GM19397 (cell line): ENCODE data around the gene RELN.
"Not testable (repeated sequence)": the region's sequence is repeated elsewhere in the genome, so short reads cannot be mapped to it uniquely, and the experiment has no call there.

ENCODE experiments used
- ATAC-seq: cut with Tn5 transposase; IDR thresholded peaks from one replicate; pipeline ENCODE4 v1.9.1; 2021; ENCODE audit warnings: mild to moderate bottlenecking, moderate library complexity; ENCODE audit not compliant: unreplicated experiment

RELN gene

DNA sequence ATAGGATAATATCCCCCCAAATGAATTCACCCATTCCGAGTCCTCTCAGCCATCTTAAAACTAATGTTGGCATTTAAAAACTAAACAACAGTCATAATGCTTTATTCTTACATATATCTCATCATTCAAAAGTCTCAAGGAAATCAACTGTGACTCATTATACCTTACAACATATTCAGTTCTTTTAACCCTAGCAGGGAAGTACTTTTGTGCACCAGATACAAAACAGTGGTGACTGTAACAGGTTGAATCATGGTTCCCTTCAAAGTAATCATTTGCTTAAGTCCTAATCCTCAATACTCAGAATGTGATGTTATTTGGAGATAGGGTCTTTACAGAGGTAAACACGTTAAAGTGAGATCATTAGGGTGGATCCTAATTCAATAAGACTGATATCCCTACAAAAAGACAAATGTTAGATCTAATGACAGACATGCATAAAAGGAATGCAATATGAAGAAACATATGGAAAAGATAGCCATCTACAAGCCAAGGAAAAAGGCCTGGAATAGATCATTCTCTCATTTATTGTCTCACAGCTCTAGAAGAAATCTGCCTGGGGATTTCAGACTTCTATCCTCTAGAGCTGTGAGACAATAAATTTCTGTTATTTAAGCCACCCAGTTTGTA, 42.3 kb downstream of the RELN start:
- no peak for ATAC-seq

DNA sequence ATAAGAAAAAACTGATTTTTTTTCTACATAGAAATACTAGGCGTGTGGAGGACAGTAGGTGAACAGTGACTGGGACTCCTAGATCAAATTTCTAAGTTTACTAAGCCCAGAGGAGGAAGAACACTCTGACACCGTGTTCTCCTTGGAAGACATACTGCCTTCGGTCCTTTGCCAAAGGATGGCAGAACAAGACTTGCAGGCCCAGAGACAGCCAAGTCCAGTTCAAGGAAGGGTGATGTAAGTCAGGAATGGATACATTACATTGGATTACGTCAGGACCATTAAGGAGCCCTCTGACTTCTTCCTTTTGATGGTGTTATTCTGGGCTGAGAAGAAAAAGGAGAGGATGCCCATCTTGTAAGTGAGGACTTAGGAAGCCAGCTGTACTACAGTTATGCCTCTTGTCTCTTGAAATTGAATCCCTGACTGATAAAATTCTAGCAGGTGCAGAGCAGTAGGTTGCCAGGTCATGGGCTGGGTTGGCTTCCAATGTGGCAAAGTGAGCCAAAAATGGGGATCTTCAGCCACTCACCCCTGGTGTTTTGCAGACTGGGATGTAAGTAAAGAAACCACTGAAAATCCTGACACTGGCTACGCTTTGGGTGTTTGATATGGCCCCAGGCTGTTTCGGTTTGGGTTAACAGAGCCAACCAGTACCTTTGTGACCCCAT, 45.1 kb downstream of the RELN start:
- ATAC-seq, result no peak

DNA sequence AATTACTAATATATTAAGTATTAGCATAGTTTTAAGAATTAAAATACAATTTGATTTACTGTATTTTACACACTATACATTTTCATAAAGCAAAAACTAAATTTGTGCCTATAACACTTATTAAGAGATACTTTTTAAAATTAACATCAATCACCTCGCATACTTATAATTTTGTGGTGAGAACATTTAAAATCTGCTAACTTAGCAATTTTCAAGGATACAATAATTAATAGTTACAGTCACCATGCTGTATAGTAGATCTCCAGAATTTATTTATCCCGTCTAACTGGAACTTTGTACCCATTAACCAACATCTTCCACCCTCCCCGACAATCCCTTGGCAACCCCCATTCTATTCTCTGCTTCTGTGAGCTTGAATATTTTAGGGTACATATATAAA, 47.5 kb downstream of the RELN start:
- no peak for ATAC-seq

DNA sequence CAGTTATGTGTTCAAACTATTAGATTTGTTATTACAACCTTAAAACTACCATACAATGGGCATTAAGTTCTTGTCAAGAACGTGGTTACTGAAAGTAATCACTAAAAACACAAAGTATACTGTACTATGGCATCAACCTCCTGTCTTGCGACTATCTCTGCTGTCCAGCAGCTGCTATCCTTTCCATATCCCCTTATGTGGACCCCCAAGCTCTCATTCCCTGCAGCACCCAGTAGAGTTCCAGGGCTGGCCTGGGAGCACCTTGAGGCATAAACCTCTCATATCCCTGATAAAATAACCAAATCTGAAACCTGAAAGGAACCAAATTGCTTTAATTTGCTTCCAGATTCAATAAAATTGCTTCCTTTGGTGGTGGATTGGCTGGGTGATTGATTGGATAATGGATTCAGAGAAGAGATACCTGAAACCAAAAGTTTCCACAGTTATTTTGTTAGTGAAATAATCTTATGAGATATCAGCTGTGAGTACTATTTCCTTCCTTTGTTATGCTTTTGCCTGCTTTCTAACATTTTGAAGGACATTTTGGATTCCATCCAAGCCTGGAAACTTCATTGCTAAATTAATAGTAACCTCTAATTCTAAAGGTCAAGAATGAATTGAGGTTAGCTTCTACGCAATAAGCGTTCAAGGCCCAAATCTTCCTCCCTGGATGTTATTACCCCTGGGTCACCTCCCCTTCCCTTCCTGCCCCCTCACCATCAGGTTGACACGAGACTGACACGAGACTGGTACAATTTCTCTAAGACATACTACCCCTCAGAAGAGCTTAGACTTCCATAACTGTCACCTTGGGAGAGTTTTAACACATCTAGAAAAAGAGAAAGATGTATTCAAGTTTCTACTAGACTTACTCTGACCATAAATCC, 48.8 kb downstream of the RELN start:
- no peak for ATAC-seq

- no peak for ATAC-seq
Observed at GRCh38 chr7:103937680-103938079, 51.8 kb downstream of the RELN start.

GRCh38 chr7:103936558-103936957, 52.9 kb downstream of the RELN start:
- ATAC-seq, result no peak

- no peak for ATAC-seq
Observed at GRCh38 chr7:103934508-103934907, 55.0 kb downstream of the RELN start.

- ATAC-seq, result no peak
Observed at GRCh38 chr7:103932389-103932788, 57.1 kb downstream of the RELN start.

- no peak for ATAC-seq
Observed at GRCh38 chr7:103929901-103930311, 59.6 kb downstream of the RELN start.

GRCh38 chr7:103928581-103928980, 60.9 kb downstream of the RELN start:
- no peak for ATAC-seq

- ATAC-seq, result no peak
Observed at GRCh38 chr7:103924184-103924583, 65.3 kb downstream of the RELN start.

DNA sequence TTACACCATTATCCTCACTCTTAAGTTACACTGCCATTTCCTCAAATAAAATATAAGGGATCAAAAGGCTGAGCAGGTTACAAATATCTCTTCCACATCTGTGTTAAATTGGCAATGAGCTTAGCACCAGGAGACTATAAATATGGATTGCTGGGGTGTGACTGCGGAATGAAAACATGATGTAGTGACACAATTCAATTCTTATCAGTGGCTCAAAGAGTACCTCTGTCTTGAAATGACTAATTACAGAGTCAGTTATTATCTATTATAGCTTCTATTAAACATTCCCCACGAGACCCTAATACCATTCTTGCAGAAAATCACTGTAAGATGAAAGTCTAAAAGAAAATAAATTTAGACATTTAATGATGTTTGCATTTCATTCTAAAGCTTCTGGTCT, 67.1 kb downstream of the RELN start:
- no peak for ATAC-seq

- ATAC-seq, result no peak
Observed at GRCh38 chr7:103921692-103922091, 67.8 kb downstream of the RELN start.

DNA sequence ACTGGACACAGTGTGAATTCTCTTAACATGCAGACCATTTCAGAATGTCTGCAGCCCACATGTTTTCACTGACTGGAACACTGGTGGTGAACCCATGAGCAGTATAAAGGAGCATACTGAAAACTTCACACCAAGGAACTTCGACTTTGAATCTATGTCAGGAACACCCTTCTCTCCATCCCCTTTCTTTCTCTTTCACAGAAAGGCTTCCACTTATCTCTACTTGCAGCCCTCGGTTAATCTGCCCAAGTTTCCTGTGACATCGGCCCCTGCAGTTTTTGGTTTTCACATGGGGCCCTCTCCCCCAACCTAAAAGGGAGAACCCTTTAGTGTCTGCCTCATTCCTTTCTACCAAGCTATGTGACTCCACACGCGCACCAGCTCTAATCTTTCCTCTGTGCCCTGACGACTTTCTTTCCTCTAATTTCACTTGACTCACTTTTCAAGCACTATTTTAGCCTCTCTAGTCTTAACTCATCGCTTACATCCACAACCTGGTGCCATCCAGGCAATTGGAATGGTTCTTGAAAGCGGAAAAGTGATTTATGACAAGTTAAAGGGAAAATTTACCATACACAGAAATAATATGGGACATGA, 70.1 kb downstream of the RELN start:
- no peak for ATAC-seq

DNA sequence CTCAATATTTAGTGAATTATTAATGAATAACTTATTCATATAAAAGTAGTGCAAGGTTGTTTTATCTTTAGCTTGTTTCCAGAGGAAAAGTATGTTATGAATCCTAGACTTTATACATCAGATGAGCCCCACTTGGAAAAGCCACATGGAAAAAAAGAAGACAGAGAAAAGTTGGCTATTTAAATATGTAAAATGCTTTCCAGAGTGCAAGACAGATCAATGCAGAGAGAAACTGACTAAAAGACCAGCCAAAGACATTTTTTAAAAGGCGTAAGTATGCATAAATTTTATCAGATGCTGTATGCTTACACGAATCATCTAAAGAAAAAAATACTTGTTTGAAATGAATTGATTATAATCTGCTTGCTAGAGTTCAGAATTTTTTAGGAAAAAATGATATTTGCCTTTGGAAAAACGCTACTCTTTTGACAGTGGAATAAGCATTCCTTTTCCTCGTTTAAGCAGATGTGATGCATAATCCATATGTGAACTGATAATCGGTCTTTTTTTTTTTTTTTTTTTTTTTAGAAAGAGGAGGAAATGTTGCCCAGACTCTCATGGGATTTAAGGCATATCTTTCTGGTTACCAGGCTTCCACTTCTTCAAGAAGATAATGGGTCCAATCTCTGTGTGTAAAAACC, 70.7 kb downstream of the RELN start:
- ATAC-seq, result no peak

GRCh38 chr7:103915680-103916357, 73.6 kb downstream of the RELN start:
- ATAC-seq, result no peak

DNA sequence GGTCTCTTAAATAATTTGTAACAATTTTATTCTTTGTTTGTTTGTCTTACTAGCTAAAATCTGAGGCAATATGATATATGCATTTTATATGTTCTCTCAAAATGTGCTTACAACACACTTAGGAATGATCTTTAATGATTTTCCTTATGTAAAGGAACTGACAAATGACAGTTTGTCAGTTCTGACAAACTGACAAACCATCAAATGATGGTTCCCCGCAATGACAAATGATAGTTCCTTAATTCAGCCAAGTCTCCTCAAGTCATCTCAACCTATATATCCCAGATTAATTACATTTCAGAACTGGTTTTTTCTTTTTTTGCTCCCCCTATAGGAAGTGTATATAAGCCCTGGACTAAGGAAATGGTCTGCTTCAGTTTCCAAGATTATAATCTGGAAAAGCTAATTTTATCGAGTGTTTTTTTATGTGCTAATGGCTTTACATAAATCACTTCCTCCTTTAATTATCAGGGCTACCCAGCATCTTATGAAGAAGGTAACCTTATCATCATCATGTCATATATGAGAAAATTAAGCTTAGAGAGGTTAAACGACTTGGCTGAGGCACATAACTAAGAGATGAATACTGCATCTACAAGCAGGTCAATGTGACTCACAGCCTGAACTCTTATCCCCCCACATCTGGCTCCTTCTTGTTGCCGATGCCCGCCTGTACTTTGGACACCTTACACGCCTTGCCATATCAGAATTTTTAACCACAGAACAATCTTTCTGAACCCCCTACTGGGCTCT, 75.1 kb downstream of the RELN start:
- no peak for ATAC-seq

DNA sequence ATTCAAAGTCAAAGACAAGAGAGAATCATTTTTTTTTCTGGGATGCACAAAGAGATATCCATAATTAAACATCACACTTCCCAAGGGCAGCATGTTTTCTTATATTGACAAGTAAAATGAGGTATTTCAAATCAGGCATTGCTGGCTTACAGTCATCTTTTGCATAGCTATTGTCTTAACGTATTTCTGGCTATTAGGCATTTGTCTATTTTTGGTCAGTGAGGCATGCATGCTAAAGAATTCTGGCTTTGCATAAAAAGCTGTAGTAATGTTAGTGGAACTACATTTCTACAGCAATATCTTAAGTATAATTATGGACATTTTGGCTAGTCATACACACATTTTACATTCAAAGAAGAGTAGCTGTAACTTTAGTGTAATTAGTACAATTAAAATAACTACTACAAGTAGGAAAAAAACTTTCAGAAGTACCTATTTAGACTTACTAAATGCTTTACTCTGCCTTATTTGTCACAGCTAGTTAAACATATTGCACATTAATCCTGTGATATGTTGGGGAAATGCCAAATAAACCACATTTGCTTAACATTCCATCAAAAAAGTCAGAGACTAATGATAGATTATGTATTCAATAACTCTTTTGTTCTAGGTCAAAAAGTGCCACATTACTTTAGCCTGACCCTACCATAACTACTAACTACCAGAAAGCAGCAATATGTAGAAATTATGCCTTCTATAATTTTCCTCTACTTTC, 76.4 kb downstream of the RELN start:
- ATAC-seq, result no peak

- not testable (repeated sequence) for ATAC-seq
Observed at GRCh38 chr7:103911015-103911414, 78.4 kb downstream of the RELN start.
